GM18508 (cell line): ENCODE measurements around the gene EFCAB5.
"Not testable (repeated sequence)": the region's sequence is repeated elsewhere in the genome, so short reads cannot be mapped to it uniquely, and the experiment has no call there.

Experiments used
- ATAC-seq: cut with Tn5 transposase; IDR thresholded peaks from one replicate; pipeline ENCODE4 v1.9.1; 2021; ENCODE audit warnings: moderate number of reproducible peaks; ENCODE audit not compliant: insufficient read depth, unreplicated experiment

EFCAB5 gene

GRCh38 chr17:30134551-30134950 is 193.1 kb downstream of the EFCAB5 start:
- no peak for ATAC-seq

- ATAC-seq = no peak
These were observed 195.7 kb downstream of the EFCAB5 start for GRCh38 chr17:30137158-30137557.

- not testable (repeated sequence) for ATAC-seq
These were observed 206.4 kb downstream of the EFCAB5 start for GRCh38 chr17:30147860-30148259.

- no peak for ATAC-seq
These were observed 206.9 kb downstream of the EFCAB5 start for GRCh38 chr17:30148376-30148775.

GRCh38 chr17:30151471-30151870 is 210.0 kb downstream of the EFCAB5 start:
- no peak for ATAC-seq

GRCh38 chr17:30153463-30153862 is 212.0 kb downstream of the EFCAB5 start:
- ATAC-seq = no peak

- ATAC-seq = no peak
These were observed 214.0 kb downstream of the EFCAB5 start for GRCh38 chr17:30155389-30155788.
